ENCODE measurements around the gene KIAA0513.
"Not testable (repeated sequence)": the region's sequence is repeated elsewhere in the genome, so short reads cannot be mapped to it uniquely, and the experiment has no call there.

Gene KIAA0513

DNA sequence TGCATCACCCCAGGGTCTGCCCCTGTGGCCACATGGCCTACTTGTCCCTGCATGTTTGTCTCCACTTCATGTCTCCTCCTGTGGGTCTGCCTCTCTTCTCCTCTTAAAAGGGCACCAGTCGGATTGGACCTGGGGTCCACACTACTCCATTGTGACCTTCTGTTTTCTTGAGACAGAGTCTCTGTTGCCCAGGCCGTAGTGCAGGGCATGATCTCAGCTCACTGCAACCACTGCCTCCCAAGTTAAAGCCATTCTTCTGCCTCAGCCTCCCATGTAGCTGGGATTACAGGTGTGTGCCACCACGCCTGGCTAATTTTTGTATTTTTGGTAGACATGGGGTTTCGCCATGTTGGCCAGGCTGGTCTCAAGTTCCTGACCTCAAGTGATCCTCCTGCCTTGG, 4.6 kb downstream of the KIAA0513 start:
- H3K9ac ChIP-seq (ENCODE audit: low read depth, low read length) = not testable (repeated sequence)
- Histone ChIP-seq H3K4me1 (ENCODE audit: control insufficient read depth, insufficient read depth, low read length) (peaks cover 17% of the 10 kb centered on the region), H3K27me3 (ENCODE audit: control insufficient read depth, insufficient read depth, low read length) (peaks cover 14% of the 10 kb centered on the region)

DNA sequence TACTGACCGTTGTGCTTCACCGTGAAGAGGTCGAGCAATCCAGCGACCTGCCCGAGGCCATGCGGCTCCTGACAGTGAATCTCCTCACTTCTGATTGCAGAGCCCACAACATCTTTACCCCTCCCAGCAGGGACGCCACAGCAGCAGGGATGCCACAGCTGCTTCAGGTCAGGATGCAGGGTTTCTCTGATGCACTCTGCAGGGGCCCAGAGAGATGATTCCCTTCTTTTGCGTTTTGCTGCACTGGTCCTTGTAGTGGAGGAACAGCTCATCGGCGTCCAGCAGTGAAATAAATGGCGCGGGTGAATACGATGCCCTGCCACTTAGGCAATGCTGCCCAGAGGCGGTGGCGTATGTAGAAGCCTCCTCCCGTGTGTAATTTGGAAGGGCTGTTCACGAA, 5.6 kb downstream of the KIAA0513 start:
- peaks cover 12% of the 10 kb centered on the region for H3K27me3 ChIP-seq (ENCODE audit: control insufficient read depth, insufficient read depth, low read length)
- no peak overlapping the region for H3K9ac ChIP-seq (ENCODE audit: low read depth, low read length)
- no peaks in the 10 kb centered on the region for H3K9me3 ChIP-seq (ENCODE audit: control insufficient read depth, insufficient read depth, low read length)
- no peak overlapping the region for H3K4me3 ChIP-seq (ENCODE audit: low read depth, low read length)
- H3K27ac ChIP-seq (ENCODE audit: low read depth, low read length) = no peak overlapping the region
- H3K36me3 ChIP-seq (ENCODE audit: control insufficient read depth, insufficient read depth, low read length) = no peaks in the 10 kb centered on the region
- peaks cover 17% of the 10 kb centered on the region for H3K4me1 ChIP-seq (ENCODE audit: control insufficient read depth, insufficient read depth, low read length)

More for the DNA sequence above, 4.6 kb downstream of the KIAA0513 start:
- H3K27ac ChIP-seq (ENCODE audit: low read depth, low read length); H3K36me3 ChIP-seq (ENCODE audit: control insufficient read depth, insufficient read depth, low read length); H3K9me3 ChIP-seq (ENCODE audit: control insufficient read depth, insufficient read depth, low read length); H3K4me3 ChIP-seq (ENCODE audit: low read depth, low read length): not testable (repeated sequence)

DNA sequence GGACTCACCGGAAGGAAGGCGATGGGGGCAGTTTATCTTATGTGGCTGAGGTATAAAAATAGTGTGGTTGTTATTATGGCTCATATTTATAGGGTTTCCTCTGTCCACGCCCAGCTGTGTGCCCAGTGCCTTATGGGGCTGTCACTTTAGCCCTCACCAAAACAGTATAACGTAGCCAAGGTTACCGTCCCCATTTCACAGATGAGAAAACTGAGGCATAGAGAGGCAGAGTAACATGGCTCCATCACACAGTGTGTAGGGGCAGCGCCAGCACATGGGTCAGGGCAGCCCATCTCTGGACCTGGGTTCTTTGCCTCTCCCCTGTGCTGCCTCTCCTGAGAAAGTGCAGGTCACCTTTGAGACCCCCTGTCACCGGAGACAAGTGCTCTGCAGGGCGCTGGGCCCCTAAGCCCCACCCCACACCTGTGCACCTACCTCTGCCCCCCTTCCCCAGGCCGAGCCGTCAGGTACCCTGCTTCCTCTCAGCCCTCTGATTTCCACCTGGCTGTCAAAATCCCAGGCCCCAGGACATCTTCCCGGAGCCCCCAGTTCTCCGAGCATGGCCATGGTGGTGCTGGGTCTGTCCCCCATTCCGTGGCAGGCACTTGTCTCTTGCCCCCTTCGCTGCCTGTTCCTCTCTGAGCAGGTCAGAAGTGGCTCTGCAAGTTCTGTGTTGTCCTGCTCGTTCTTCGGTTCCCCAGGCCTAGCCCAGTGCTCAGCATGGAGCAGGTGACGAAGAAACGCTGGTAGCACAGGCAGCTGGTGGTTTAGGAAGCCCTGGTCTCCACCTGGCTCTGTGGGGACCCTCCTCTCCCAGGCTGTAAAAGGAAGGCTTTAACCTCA, 7.2 kb downstream of the KIAA0513 start:
- Histone ChIP-seq H3K9me3 (ENCODE audit: control insufficient read depth, insufficient read depth, low read length) (no peaks in the 10 kb centered on the region), H3K27me3 (ENCODE audit: control insufficient read depth, insufficient read depth, low read length) (no peaks in the 10 kb centered on the region), H3K27ac (ENCODE audit: low read depth, low read length) (no peak overlapping the region), H3K4me1 (ENCODE audit: control insufficient read depth, insufficient read depth, low read length) (0 out of 2 replicates have a peak, but pooled peaks cover 4% of the 10 kb centered on the region), H3K9ac (ENCODE audit: low read depth, low read length) (no peak overlapping the region), H3K4me3 (ENCODE audit: low read depth, low read length) (no peak overlapping the region), H3K36me3 (ENCODE audit: control insufficient read depth, insufficient read depth, low read length) (no peaks in the 10 kb centered on the region)

DNA sequence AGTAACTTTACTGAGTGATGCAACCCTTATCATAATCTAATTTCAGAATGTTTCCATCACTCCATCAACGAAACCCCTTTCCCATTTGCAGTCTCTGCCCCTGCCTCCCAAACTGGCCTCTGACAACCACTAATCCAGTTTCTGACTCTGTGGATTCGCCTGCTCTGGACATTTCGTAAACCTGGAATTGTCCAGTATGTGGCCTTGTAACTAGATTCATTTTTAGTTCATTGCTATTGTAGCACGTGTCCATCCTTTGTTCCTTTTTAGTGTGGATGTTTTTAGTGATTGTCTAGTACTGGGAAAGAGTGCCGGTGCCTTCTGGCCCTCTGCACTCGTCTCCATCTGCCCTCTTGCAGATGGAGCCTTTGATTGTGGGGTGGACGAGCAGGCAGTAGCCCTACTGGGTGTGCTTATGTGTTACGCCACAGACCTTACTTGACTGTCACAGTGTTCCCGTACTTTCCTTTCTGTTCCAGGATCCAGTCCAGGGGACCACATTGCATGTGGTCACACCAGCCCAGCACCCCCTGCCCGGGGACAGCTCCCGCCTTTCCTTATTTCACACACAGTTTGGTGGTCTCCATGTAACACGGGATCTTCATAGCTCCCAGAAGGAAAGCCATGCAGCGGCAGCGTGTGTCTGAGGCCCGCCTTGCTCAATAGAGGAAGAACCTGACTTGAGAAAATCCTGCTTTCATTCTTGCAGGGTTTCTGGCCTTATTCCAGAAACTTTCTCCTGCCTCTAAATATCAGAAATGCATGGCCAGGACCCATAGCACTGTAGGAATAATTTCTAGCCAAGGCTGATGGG, 8.8 kb downstream of the KIAA0513 start:
- no peak overlapping the region for H3K27ac ChIP-seq (ENCODE audit: low read depth, low read length)
- no peaks in the 10 kb centered on the region for H3K9me3 ChIP-seq (ENCODE audit: control insufficient read depth, insufficient read depth, low read length)
- H3K4me3 ChIP-seq (ENCODE audit: low read depth, low read length) = no peak overlapping the region
- H3K4me1 ChIP-seq (ENCODE audit: control insufficient read depth, insufficient read depth, low read length) = 0 out of 2 replicates have a peak, but pooled peaks cover 4% of the 10 kb centered on the region
- H3K9ac ChIP-seq (ENCODE audit: low read depth, low read length) = no peak overlapping the region
- H3K36me3 ChIP-seq (ENCODE audit: control insufficient read depth, insufficient read depth, low read length) = no peaks in the 10 kb centered on the region
- no peaks in the 10 kb centered on the region for H3K27me3 ChIP-seq (ENCODE audit: control insufficient read depth, insufficient read depth, low read length)

DNA sequence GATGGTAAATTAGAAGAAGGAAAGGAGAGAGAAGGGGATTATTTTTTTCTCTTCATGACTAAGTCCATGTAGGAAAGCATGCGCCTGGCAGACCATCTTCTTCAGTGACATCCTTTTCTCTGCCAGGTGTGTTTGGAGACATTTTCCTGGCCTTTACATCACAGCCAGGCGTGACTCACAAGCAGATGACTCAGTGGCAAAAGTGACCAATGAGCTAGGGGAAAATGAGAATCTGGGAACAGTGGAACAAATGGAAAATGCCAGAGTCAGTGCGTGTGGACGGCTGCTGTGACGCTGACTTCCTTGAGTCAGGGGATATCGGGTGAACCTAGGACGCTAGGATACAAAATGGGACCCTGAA, 9.4 kb downstream of the KIAA0513 start:
- Histone ChIP-seq H3K9me3 (ENCODE audit: control insufficient read depth, insufficient read depth, low read length) (no peaks in the 10 kb centered on the region), H3K4me1 (ENCODE audit: control insufficient read depth, insufficient read depth, low read length) (0 out of 2 replicates have a peak, but pooled peaks cover 4% of the 10 kb centered on the region), H3K27me3 (ENCODE audit: control insufficient read depth, insufficient read depth, low read length) (no peaks in the 10 kb centered on the region), H3K36me3 (ENCODE audit: control insufficient read depth, insufficient read depth, low read length) (no peaks in the 10 kb centered on the region), H3K9ac (ENCODE audit: low read depth, low read length) (no peak overlapping the region), H3K27ac (ENCODE audit: low read depth, low read length) (no peak overlapping the region), H3K4me3 (ENCODE audit: low read depth, low read length) (no peak overlapping the region)

DNA sequence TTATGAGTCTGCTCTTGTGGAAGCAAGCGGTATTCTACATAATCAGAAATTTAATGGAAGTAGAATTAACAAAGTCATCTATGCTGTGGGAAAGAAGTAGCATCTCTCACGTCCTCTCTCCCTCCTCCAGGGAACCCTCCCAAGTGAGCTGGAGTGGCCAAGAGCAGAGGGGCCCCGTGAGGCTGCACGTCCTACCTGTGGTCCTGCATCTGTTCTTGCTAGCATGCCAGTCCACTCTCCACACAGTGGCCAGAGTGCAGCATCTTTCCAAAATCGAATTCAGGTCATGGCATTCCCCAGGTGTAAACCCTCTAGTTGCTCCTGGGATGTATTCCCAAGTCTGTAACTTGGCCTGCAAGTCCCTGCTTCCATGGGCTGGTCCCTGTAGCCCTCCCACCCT, 10.1 kb downstream of the KIAA0513 start:
- Histone ChIP-seq H3K36me3 (ENCODE audit: control insufficient read depth, insufficient read depth, low read length) (no peaks in the 10 kb centered on the region), H3K9ac (ENCODE audit: low read depth, low read length) (no peak overlapping the region), H3K4me1 (ENCODE audit: control insufficient read depth, insufficient read depth, low read length) (0 out of 2 replicates have a peak, but pooled peaks cover 4% of the 10 kb centered on the region), H3K9me3 (ENCODE audit: control insufficient read depth, insufficient read depth, low read length) (no peaks in the 10 kb centered on the region), H3K27ac (ENCODE audit: low read depth, low read length) (no peak overlapping the region), H3K4me3 (ENCODE audit: low read depth, low read length) (no peak overlapping the region), H3K27me3 (ENCODE audit: control insufficient read depth, insufficient read depth, low read length) (no peaks in the 10 kb centered on the region)

DNA sequence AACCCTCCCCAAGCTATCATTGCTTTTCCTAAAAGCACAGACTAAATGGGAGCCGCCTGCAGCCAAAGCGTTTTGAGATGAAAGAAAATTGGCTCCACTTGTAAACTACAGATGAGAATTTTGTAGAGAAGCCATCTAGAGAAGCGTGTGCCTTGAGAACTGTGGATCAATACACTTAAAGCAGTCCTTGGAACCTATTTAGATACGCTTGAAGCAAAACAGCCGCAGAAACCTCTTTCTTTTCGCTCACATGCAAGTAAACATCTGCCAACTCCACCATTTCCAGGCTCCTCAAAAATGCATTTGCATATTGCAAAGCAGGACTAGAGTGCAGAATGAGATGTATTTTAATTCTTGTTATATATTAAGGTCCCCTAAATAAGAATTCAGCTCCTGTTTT, 13.1 kb downstream of the KIAA0513 start:
- Histone ChIP-seq H3K27me3 (ENCODE audit: control insufficient read depth, insufficient read depth, low read length) (no peaks in the 10 kb centered on the region), H3K9me3 (ENCODE audit: control insufficient read depth, insufficient read depth, low read length) (no peaks in the 10 kb centered on the region)

DNA sequence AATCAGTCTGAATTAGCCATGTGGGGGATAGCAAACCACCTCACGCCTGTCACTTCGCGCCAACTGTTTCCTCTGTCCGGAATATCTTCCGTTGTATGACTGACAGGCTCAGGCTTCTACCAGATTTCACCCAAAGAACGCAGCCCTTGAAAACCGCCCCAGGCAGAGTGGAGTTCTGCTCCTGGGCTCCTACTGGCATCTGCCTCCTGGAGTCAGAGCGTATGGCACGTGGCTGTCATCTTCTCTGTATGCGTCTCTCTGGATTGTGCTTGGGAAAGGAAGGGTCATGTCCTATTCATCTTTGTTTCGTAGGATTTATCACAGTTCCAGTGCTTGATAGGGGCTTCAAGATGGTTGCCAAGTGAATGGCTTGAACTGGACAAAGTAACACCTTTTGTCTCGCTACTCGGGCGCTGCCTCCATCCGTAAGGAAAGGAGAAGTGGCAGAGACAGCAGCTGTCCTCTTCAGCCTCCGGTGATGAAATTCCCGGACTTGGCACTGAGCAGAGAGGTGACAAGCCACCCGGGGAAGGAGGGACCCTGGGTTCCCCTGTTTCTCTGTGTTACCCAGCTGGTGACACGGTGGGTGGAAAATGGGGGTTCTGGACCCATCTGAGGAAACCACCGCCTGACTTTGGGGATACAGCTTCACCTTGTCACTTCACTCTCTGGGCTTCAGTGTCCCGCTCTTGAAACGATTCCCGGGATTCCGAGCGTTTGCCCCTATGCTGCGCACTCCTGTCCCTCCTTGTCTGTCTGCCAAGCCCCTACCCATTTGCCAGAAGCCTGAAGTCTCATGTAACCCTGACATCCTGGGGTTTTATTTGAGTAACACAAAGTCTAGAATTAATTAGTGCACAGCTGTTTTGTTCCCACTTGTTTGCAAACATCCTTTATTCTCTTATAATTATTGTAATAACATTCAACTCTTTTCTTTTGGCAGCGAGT, 13.9 kb downstream of the KIAA0513 start:
- H3K27ac ChIP-seq (ENCODE audit: low read depth, low read length) = no peak overlapping the region
- no peaks in the 10 kb centered on the region for H3K4me1 ChIP-seq (ENCODE audit: control insufficient read depth, insufficient read depth, low read length)
- H3K4me3 ChIP-seq (ENCODE audit: low read depth, low read length) = no peak overlapping the region
- H3K9ac ChIP-seq (ENCODE audit: low read depth, low read length) = no peak overlapping the region
- H3K27me3 ChIP-seq (ENCODE audit: control insufficient read depth, insufficient read depth, low read length) = no peaks in the 10 kb centered on the region
- no peaks in the 10 kb centered on the region for H3K9me3 ChIP-seq (ENCODE audit: control insufficient read depth, insufficient read depth, low read length)
- no peaks in the 10 kb centered on the region for H3K36me3 ChIP-seq (ENCODE audit: control insufficient read depth, insufficient read depth, low read length)

More for the DNA sequence above, 13.1 kb downstream of the KIAA0513 start:
- Histone ChIP-seq H3K27ac (ENCODE audit: low read depth, low read length) (no peak overlapping the region), H3K4me3 (ENCODE audit: low read depth, low read length) (no peak overlapping the region), H3K9ac (ENCODE audit: low read depth, low read length) (no peak overlapping the region), H3K4me1 (ENCODE audit: control insufficient read depth, insufficient read depth, low read length) (no peaks in the 10 kb centered on the region), H3K36me3 (ENCODE audit: control insufficient read depth, insufficient read depth, low read length) (no peaks in the 10 kb centered on the region)

DNA sequence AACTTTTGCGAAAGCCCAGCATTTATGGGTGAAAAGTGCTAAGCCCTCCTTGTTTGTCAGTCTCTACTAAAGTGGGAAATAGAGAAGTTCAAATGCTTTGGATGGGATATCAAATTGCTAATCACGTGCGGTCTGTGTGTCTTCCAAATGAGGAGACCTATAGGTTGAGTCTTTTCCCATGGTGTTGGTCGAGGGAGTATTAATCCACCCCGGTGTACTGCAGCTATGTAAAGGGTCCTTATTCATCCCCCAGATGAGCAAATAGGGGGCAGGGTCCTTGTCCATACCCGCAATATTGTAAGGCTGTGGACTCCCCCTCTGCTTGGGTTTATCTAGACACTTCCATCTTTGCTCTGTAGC, 14.6 kb downstream of the KIAA0513 start:
- H3K4me3 ChIP-seq (ENCODE audit: low read depth, low read length) = no peak overlapping the region
- H3K9me3 ChIP-seq (ENCODE audit: control insufficient read depth, insufficient read depth, low read length) = no peaks in the 10 kb centered on the region
- H3K9ac ChIP-seq (ENCODE audit: low read depth, low read length) = no peak overlapping the region
- no peaks in the 10 kb centered on the region for H3K27me3 ChIP-seq (ENCODE audit: control insufficient read depth, insufficient read depth, low read length)
- H3K27ac ChIP-seq (ENCODE audit: low read depth, low read length) = no peak overlapping the region
- no peaks in the 10 kb centered on the region for H3K4me1 ChIP-seq (ENCODE audit: control insufficient read depth, insufficient read depth, low read length)
- no peaks in the 10 kb centered on the region for H3K36me3 ChIP-seq (ENCODE audit: control insufficient read depth, insufficient read depth, low read length)

DNA sequence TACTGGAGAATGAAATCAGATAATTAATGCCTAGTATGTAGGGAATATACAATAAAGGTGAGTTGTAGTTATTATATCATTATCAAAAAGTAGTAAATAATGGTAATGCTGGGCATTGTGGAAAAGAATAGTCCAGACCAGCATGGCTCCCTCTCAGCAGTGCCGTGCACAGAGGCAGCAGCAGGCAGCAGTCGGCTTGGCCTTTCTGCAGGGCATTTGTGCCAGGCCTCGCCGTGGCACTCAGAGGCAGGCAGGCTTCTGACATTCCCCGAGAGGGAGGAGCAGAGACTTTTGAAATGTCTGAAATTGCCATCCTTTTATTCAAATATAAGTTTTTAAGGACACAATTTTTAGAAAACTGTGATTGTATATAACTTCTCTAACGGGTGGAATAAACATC, 15.0 kb downstream of the KIAA0513 start:
- Histone ChIP-seq H3K9me3 (ENCODE audit: control insufficient read depth, insufficient read depth, low read length) (no peaks in the 10 kb centered on the region), H3K36me3 (ENCODE audit: control insufficient read depth, insufficient read depth, low read length) (no peaks in the 10 kb centered on the region), H3K27ac (ENCODE audit: low read depth, low read length) (no peak overlapping the region), H3K4me3 (ENCODE audit: low read depth, low read length) (no peak overlapping the region), H3K27me3 (ENCODE audit: control insufficient read depth, insufficient read depth, low read length) (no peaks in the 10 kb centered on the region), H3K4me1 (ENCODE audit: control insufficient read depth, insufficient read depth, low read length) (no peaks in the 10 kb centered on the region), H3K9ac (ENCODE audit: low read depth, low read length) (no peak overlapping the region)
